ENCODE results near the gene CCDC116.

- TF ChIP-seq CTCF (IDR thresholded peaks at IDR 0.05) = no peak
- no peak for TF ChIP-seq POLR2A (IDR thresholded peaks at IDR 0.05)
Observed at GRCh38 chr22:21663738-21664137, 31.2 kb downstream of the CCDC116 start.

Data from uterus (tissue), 2 donors.